GM19023 (cell line): ENCODE results near the gene MYBPHL.
A peak's percentile ranks its signal among the peaks of the same experiment; 100 is the strongest.

Experiments
- ATAC-seq: cut with Tn5 transposase; IDR thresholded peaks from one replicate; pipeline ENCODE4 v1.9.1; 2021; ENCODE audit warnings: mild to moderate bottlenecking, moderate library complexity; ENCODE audit not compliant: unreplicated experiment

Gene MYBPHL

GRCh38 chr1:109253803-109254620 lies 52.8 kb downstream of the MYBPHL start:
- ATAC-seq: no peak

- no peak for ATAC-seq
Observed at GRCh38 chr1:109252893-109253802, 53.7 kb downstream of the MYBPHL start.

DNA sequence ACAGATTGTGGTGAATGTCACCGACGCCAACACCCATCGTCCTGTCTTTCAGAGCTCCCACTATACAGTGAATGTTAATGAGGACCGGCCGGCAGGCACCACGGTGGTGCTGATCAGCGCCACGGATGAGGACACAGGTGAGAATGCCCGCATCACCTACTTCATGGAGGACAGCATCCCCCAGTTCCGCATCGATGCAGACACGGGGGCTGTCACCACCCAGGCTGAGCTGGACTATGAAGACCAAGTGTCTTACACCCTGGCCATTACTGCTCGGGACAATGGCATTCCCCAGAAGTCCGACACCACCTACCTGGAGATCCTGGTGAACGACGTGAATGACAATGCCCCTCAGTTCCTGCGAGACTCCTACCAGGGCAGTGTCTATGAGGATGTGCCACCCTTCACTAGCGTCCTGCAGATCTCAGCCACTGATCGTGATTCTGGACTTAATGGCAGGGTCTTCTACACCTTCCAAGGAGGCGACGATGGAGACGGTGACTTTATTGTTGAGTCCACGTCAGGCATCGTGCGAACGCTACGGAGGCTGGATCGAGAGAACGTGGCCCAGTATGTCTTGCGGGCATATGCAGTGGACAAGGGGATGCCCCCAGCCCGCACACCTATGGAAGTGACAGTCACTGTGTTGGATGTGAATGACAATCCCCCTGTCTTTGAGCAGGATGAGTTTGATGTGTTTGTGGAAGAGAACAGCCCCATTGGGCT lies 54.5 kb downstream of the MYBPHL start:
- ATAC-seq: no peak

DNA sequence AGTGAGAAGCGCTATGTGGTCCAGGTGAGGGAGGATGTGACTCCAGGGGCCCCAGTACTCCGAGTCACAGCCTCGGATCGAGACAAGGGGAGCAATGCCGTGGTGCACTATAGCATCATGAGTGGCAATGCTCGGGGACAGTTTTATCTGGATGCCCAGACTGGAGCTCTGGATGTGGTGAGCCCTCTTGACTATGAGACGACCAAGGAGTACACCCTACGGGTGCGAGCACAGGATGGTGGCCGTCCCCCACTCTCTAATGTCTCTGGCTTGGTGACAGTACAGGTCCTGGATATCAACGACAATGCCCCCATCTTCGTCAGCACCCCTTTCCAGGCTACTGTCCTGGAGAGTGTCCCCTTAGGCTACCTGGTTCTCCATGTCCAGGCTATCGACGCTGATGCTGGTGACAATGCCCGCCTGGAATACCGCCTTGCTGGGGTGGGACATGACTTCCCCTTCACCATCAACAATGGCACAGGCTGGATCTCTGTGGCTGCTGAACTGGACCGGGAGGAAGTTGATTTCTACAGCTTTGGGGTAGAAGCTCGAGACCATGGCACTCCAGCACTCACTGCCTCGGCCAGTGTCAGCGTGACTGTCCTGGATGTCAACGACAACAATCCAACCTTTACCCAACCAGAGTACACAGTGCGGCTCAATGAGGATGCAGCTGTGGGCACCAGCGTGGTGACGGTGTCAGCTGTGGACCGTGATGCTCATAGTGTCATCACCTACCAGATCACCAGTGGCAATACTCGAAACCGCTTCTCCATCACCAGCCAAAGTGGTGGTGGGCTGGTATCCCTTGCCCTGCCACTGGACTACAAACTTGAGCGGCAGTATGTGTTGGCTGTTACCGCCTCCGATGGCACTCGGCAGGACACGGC lies 55.3 kb downstream of the MYBPHL start:
- ATAC-seq: no peak

- no peak for ATAC-seq
Observed at GRCh38 chr1:109250454-109251276, 56.1 kb downstream of the MYBPHL start.

- ATAC-seq: peak; percentile 32
Observed at GRCh38 chr1:109249654-109250401, 57.0 kb downstream of the MYBPHL start.

DNA sequence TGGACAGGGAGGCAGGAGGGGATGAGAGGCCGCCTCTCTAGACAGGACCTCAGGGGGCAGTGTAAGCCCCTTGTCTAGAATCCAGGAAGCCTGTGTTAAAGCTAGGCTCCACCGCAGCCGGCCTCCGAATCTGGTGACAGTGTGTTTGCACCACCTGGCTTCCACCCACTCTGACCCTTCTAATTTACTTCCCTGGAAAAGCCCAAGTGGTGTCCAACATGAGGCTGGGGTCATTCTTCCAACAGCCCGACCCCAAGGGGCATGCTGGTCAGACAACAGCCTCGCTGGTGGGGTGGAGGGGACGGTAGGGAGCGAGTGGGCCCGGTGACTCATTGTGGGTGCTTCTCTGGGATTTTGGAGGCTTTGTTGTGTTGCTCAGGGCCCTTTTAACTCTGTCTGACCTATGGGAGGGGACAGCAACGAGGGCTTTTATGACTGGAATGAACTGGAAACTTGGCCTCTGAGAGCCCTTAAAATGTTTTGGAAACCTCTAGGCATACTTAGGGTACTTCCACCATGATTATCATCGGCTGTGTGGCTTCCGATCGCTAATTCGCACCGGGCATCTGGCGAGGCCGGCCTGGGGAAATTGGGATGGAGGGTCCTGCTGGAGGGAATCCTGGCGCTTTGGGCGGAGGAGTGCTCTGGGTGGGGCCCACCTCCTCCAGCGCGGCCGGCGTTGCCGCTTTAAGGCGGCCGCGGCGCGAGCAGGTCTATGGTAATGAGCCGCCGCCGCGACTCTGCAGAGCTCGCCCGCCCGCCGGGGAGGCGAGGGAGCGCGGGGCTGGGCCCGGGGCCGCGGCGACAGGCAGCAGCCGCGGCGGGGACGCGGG lies 57.8 kb downstream of the MYBPHL start, which contains the start of gene CELSR2:
Gene CELSR2, plus strand, starts transcription at position 743 of the 833 bp plus-strand sequence. CDS start 541 bp downstream, outside the sequence.
- peak; percentile 69 for ATAC-seq

DNA sequence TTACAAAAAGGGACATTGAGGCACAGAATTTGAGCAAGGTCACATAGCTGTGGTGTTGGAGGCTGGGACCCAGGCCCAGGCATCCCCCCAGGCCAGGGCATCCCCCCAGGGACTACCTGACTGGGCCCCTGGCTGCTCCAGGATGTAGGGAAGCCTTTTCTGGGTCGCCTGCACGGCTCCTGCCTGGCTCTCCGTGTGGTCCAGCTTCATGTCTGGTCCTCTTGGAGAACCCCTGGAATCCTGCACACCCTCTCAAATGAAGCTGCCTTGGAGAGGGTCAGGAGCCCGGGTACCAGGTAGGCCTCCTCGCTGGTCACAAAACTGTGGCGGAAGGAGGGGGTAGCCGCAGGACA lies 58.4 kb downstream of the MYBPHL start:
- no peak for ATAC-seq

DNA sequence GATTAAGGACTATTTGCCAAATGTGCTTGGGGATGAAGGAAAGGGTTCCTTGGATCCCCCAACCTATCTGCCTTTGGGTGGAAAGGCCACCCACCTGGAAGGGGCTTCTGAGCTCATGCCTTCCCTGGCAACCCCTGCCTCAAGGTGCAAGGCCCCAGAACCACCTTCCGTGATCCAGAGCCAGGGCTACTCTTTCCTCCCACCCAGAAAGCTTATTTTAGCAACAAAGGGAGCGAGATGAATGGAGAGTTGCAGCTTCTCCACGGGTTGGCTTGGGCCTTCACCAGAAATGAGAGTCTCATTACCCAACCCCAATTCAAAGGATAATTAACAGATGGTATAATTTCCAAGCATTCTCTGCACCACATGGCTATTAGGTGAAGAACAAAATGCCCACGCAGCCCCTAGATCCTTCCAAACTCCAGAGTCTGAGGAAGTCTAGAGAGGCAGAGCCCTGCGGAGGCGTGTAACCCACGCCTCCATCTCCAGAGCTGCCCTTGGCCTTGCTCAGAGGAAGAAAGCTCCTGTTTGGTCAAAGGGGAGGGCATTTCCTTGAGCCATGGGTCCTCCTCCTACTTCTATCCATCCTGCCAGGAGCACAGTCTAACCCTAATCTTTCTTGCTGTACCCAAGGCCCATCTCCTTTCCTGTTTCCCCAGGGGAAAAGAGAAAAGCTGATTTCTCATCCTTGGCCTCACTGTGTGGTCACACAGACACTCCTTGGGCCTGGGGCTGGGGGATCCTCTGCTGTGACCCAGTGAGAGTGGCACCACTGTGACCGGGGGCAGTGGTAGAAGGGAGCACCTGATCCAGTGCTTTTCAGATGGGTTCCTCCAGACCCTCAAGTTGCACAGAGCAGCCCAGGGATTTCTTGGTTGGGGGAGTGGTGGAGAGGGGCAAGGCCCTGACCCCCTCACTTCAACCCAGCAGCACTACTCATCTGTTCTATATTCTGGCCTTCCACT lies 59.1 kb downstream of the MYBPHL start:
- no peak for ATAC-seq

- no peak for ATAC-seq
Observed at GRCh38 chr1:109246141-109246551, 60.7 kb downstream of the MYBPHL start.

DNA sequence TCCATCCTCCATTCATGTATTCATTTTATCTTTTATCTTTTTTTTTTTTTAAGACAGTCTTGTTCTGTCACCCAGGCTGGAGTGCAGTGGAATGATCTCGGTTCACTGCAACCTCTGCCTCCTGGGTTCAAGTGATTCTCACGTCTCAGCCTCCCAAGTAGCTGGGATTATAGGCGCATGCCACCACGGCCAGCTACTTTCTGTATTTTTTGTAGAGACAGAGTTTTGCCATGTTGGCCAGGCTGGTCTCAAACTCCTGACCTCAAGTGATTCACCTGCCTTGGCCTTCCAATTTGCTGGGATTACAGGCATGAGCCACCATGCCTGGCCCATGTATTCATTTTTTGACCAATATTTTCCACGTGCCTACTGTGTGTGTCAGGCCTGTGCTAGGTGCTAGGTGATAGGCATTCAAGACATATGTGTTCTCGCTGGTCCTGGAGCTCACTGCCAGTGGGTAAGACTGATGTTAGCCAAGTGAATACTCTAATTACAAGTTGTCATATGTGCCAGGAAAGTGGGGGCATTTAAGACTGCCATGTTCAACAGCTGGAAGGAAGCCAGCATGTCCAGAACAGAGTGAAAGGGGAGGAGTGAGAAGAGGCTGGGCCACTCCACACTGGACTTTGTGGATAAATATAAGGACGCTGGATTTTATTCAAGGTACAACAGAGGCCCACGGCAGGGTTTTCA lies 62.8 kb downstream of the MYBPHL start:
- ATAC-seq: no peak

- ATAC-seq: no peak
Observed at GRCh38 chr1:109243221-109243620, 63.6 kb downstream of the MYBPHL start.

GRCh38 chr1:109242387-109242786 lies 64.4 kb downstream of the MYBPHL start:
- ATAC-seq: no peak
